ENCODE measurements around the gene LZTS2.

DNA sequence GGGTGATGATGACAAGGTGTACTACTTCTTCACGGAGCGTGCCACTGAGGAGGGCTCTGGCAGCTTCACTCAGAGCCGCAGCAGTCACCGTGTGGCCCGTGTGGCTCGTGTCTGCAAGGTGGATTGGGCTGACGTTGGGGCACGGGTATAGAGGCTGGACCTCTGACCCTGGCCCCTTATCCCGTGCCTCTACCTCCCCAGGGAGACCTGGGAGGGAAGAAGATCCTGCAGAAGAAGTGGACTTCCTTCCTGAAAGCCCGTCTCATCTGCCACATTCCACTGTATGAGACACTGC lies 20.8 kb upstream of the LZTS2 start:
- TF ChIP-seq, protein P1, sequence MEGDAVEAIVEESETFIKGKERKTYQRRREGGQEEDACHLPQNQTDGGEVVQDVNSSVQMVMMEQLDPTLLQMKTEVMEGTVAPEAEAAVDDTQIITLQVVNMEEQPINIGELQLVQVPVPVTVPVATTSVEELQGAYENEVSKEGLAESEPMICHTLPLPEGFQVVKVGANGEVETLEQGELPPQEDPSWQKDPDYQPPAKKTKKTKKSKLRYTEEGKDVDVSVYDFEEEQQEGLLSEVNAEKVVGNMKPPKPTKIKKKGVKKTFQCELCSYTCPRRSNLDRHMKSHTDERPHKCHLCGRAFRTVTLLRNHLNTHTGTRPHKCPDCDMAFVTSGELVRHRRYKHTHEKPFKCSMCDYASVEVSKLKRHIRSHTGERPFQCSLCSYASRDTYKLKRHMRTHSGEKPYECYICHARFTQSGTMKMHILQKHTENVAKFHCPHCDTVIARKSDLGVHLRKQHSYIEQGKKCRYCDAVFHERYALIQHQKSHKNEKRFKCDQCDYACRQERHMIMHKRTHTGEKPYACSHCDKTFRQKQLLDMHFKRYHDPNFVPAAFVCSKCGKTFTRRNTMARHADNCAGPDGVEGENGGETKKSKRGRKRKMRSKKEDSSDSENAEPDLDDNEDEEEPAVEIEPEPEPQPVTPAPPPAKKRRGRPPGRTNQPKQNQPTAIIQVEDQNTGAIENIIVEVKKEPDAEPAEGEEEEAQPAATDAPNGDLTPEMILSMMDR (IDR thresholded peaks at IDR 0.05; ENCODE audit: borderline replicate concordance, extremely low read depth, low read length, poor library complexity, severe bottlenecking): no peak
- TF ChIP-seq EZH2 (IDR thresholded peaks at IDR 0.05; ENCODE audit: borderline replicate concordance, low read depth, low read length, severe bottlenecking): no peak
